CD4-positive, CD25-positive, alpha-beta regulatory T cell (primary cell): ENCODE data around the gene BCAT1. TPM values are rescaled to one million over a fixed set of nuclear protein-coding genes. Genes with fewer than 3 reads are reported as not detected.

ENCODE experiments used
- ATAC-seq, 2 donors: fragments of 150-1000 bp; cut with Tn5 transposase; one replicate each; pipeline ENCODE4 v1.10.0; 2021; ENCODE audit warnings: low read depth in 2 of 2, moderate number of reproducible peaks in 2 of 2, moderate library complexity in 1 of 2
- DNase-seq, 3 donors: peaks; one replicate each; pipeline versions ENCODE4 v3.0.0 to v3.0.0-alpha.2; 2012 to 2022; ENCODE audit warnings: mixed read lengths in 1 of 3
- H3K27ac ChIP-seq: one replicate; pipeline ENCODE4 v1.7.0; 2013; ENCODE audit warnings: mild to moderate bottlenecking, low read length; ENCODE audit not compliant: insufficient read depth, poor library complexity, severe bottlenecking
- H3K27me3 ChIP-seq: one replicate; pipeline ENCODE4 v1.7.0; 2013; ENCODE audit warnings: low read length; ENCODE audit not compliant: control insufficient read depth, insufficient read depth
- H3K36me3 ChIP-seq: one replicate; pipeline ENCODE4 v1.7.0; 2013; ENCODE audit warnings: mild to moderate bottlenecking, low read length, moderate library complexity; ENCODE audit not compliant: control insufficient read depth, insufficient read depth
- H3K4me1 ChIP-seq: 2 replicates; pipeline ENCODE4 v1.7.0; 2013; ENCODE audit warnings: mild to moderate bottlenecking, low read length; ENCODE audit not compliant: insufficient read depth, control insufficient read depth, poor library complexity, severe bottlenecking
- H3K4me3 ChIP-seq: one replicate; pipeline ENCODE4 v1.7.0; 2013; ENCODE audit warnings: low read depth, mild to moderate bottlenecking, low read length, moderate library complexity
- H3K9me3 ChIP-seq, 2 experiments: 1 replicate in 1 of 2; 2 replicates in 1 of 2; pipeline ENCODE4 v1.7.0; 2013; ENCODE audit warnings: low read length in 2 of 2, mild to moderate bottlenecking in 1 of 2, moderate library complexity in 1 of 2; ENCODE audit not compliant: control insufficient read depth in 2 of 2
- H3K27ac Mint-ChIP-seq, 3 donors: one replicate each; pipeline ENCODE4 v1.8.0; 2020 to 2022; ENCODE audit warnings: mild to moderate bottlenecking in 3 of 3, mixed read lengths in 3 of 3, moderate library complexity in 2 of 3
- H3K27me3 Mint-ChIP-seq: one replicate; pipeline ENCODE4 v1.8.0; 2022; ENCODE audit warnings: mild to moderate bottlenecking, mixed read lengths
- H3K36me3 Mint-ChIP-seq: one replicate; pipeline ENCODE4 v1.8.0; 2020; ENCODE audit warnings: mixed read lengths
- H3K4me1 Mint-ChIP-seq, 4 donors: one replicate each; pipeline ENCODE4 v1.8.0; 2020 to 2022; ENCODE audit warnings: mixed read lengths in 4 of 4, mild to moderate bottlenecking in 1 of 4
- H3K4me3 Mint-ChIP-seq, 4 donors: one replicate each; pipeline ENCODE4 v1.8.0; 2020 to 2022; ENCODE audit warnings: mild to moderate bottlenecking in 4 of 4, mixed read lengths in 4 of 4, moderate library complexity in 3 of 4
- H3K9me3 Mint-ChIP-seq, 7 donors: one replicate each; pipeline ENCODE4 v1.8.0; 2020 to 2022; ENCODE audit warnings: mixed read lengths in 7 of 7, mild to moderate bottlenecking in 3 of 7, moderate library complexity in 2 of 7
- polyA plus RNA-seq, 4 donors: library from polyadenylated mRNA; unstranded; fragments of 300-500 nt; fragmentation: Illumina TruSeq; gene quantifications; one replicate each; pipeline ENCODE4 v1.2.3, GENCODE V29; 2021
- total RNA-seq: library from RNA; stranded (reverse); gene quantifications from one replicate; pipeline ENCODE4 v1.2.3, GENCODE V29; 2022

BCAT1 gene
- total and polyA plus RNA-seq, 5 donors from 2014 or later: 0.07 to 3.0 (median 0.75) TPM

DNA sequence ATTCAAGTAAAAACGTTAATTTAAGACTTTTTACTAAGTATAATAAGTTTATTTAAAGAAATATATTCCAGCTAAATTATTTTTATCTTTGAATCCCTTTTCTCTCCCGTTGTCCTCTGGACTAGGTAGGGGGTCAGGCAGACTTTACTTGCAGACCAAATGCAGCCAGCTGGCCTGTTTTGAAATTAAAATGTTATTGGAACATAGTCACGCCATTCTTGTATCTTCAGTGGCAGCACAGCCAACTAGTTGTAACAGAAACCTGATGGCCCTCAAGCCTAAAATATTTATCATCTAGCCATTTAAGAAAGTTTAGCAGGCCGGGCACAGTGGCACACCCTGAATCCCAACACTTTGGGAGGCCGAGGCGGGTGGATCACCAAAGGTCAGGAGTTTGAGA lies 52.7 kb downstream of the BCAT1 start:
- H3K27me3 ChIP-seq: no peaks in the 10 kb centered on the region
- H3K9me3 ChIP-seq: no peaks in the 10 kb centered on the region
- Mint-ChIP-seq H3K27me3 (peaks cover 8% of the 10 kb centered on the region), H3K27ac (no peak overlapping the region), H3K4me3 (no peak overlapping the region), H3K36me3 (no peaks in the 10 kb centered on the region), H3K4me1 (peaks cover 0 to 11% (median 0%) of the 10 kb centered on the region in 4 donors), H3K9me3 (peaks cover 0 to 4% (median 0%) of the 10 kb centered on the region in 7 donors)
- no peaks in the 10 kb centered on the region for H3K4me1 ChIP-seq
- H3K36me3 ChIP-seq: no peaks in the 10 kb centered on the region
- H3K4me3 ChIP-seq: no peak overlapping the region
- DNase-seq: no peak
- no peak for ATAC-seq
- no peak overlapping the region for H3K27ac ChIP-seq

DNA sequence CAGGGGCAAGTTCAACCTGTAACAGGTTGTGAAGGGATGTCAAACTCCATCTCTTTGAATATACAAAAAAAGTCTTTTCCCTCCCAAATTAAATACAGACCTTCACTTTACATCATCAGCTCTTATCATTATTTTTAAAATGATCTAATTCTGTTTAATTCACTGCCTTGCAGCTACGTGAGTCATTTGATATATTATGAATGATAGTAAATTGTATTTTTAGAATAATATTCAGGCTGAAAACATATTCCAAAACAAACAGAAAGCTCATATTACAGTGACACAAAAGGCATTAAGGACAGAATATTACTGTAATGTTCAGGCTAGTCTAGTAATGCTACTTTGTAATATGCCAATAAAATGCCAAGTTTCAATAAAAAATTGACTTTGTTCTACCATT lies 53.3 kb downstream of the BCAT1 start:
- H3K27ac Mint-ChIP-seq: no peak overlapping the region
- H3K4me3 ChIP-seq: no peak overlapping the region
- H3K27ac ChIP-seq: no peak overlapping the region
- no peaks in the 10 kb centered on the region for H3K4me1 ChIP-seq
- peaks cover 0 to 6% (median 0%) of the 10 kb centered on the region in 4 donors for H3K4me1 Mint-ChIP-seq
- no peak overlapping the region for H3K4me3 Mint-ChIP-seq
- no peaks in the 10 kb centered on the region for H3K36me3 Mint-ChIP-seq
- H3K36me3 ChIP-seq: no peaks in the 10 kb centered on the region
- no peaks in the 10 kb centered on the region for H3K27me3 ChIP-seq
- peaks cover 8% of the 10 kb centered on the region for H3K27me3 Mint-ChIP-seq
- peaks cover 0 to 4% (median 0%) of the 10 kb centered on the region in 7 donors for H3K9me3 Mint-ChIP-seq
- no peaks in the 10 kb centered on the region for H3K9me3 ChIP-seq
- ATAC-seq (no peak), DNase-seq (no peak)

DNA sequence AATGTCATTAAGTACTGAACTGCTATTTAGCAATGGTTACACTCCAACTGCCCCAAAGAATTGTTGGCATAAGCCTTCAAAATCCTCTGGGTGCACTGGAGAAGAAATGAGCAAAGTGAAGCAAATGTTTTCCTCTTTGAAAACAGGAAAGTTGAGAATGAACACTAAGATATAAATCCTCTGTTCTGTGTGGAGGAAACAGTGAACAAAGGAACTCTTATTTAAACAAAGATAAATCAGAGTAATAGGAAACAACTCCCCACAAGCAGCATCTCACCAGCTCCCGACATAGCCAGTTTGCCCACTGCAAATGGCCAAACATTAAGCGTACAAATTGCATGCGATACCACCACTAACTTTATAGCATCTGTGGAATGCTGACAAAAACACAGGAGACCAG lies 54.0 kb downstream of the BCAT1 start:
- no peaks in the 10 kb centered on the region for H3K36me3 Mint-ChIP-seq
- peaks cover 12% of the 10 kb centered on the region for H3K27me3 Mint-ChIP-seq
- peaks cover 0 to 4% (median 0%) of the 10 kb centered on the region in 7 donors for H3K9me3 Mint-ChIP-seq
- Histone ChIP-seq H3K36me3 (no peaks in the 10 kb centered on the region), H3K4me1 (no peaks in the 10 kb centered on the region), H3K4me3 (no peak overlapping the region), H3K9me3 (no peaks in the 10 kb centered on the region), H3K27ac (no peak overlapping the region), H3K27me3 (no peaks in the 10 kb centered on the region)
- H3K4me1 Mint-ChIP-seq: peaks cover 0 to 4% (median 0%) of the 10 kb centered on the region in 4 donors
- DNase-seq (no peak), ATAC-seq (no peak)
- H3K4me3 Mint-ChIP-seq: no peak overlapping the region
- no peak overlapping the region for H3K27ac Mint-ChIP-seq

- Histone ChIP-seq H3K9me3 (no peaks in the 10 kb centered on the region), H3K36me3 (no peaks in the 10 kb centered on the region), H3K4me1 (no peaks in the 10 kb centered on the region), H3K27ac (no peak overlapping the region), H3K4me3 (no peak overlapping the region), H3K27me3 (no peaks in the 10 kb centered on the region)
- Mint-ChIP-seq H3K4me1 (no peaks in the 10 kb centered on the region), H3K9me3 (peaks cover 0 to 3% (median 0%) of the 10 kb centered on the region in 7 donors), H3K36me3 (no peaks in the 10 kb centered on the region), H3K27me3 (peaks cover 4% of the 10 kb centered on the region), H3K4me3 (no peak overlapping the region), H3K27ac (no peak overlapping the region)
- no peak for ATAC-seq
- DNase-seq: no peak
These were observed 58.7 kb downstream of the BCAT1 start for GRCh38 chr12:24890048-24890803.

- H3K27ac ChIP-seq: no peak overlapping the region
- H3K4me1 ChIP-seq: no peaks in the 10 kb centered on the region
- H3K9me3 ChIP-seq: no peaks in the 10 kb centered on the region
- no peaks in the 10 kb centered on the region for H3K36me3 ChIP-seq
- Mint-ChIP-seq H3K27ac (no peak overlapping the region), H3K4me3 (no peak overlapping the region), H3K9me3 (peaks cover 0 to 3% (median 0%) of the 10 kb centered on the region in 7 donors), H3K36me3 (no peaks in the 10 kb centered on the region), H3K27me3 (peaks cover 4% of the 10 kb centered on the region), H3K4me1 (no peaks in the 10 kb centered on the region)
- no peaks in the 10 kb centered on the region for H3K27me3 ChIP-seq
- no peak overlapping the region for H3K4me3 ChIP-seq
- no peak for DNase-seq
- ATAC-seq: no peak
These were observed 59.5 kb downstream of the BCAT1 start for GRCh38 chr12:24889411-24889810.

DNA sequence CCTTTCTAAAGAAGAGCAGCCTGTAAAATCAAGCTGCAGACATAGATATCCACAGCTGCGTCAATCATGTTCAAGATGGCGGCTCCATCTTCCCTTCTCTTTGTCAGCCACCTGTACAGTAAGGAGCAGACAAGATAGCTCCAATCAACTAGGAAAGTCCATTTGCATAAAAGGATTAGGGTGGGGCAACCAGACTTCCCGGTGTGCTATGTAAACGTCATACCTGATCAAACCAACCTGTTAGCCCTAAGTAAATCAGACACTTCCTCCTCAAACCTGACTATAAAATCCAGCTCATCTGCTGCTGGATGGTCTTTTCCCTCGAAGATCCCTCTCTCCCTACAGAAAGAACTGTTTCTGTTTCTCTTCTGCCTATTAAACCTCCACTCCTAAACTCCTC lies 60.1 kb downstream of the BCAT1 start:
- no peaks in the 10 kb centered on the region for H3K4me1 ChIP-seq
- Mint-ChIP-seq H3K27ac (no peak overlapping the region), H3K4me1 (no peaks in the 10 kb centered on the region), H3K4me3 (no peak overlapping the region), H3K9me3 (peaks cover 0 to 3% (median 0%) of the 10 kb centered on the region in 7 donors), H3K27me3 (peaks cover 4% of the 10 kb centered on the region), H3K36me3 (no peaks in the 10 kb centered on the region)
- no peaks in the 10 kb centered on the region for H3K36me3 ChIP-seq
- no peaks in the 10 kb centered on the region for H3K9me3 ChIP-seq
- no peak for DNase-seq
- no peak overlapping the region for H3K27ac ChIP-seq
- no peaks in the 10 kb centered on the region for H3K27me3 ChIP-seq
- H3K4me3 ChIP-seq: no peak overlapping the region
- ATAC-seq: no peak

- DNase-seq (no peak), ATAC-seq (no peak)
- H3K27ac ChIP-seq: no peak overlapping the region
- Mint-ChIP-seq H3K9me3 (peaks cover 0 to 3% (median 0%) of the 10 kb centered on the region in 7 donors), H3K4me3 (no peak overlapping the region), H3K27ac (no peak overlapping the region), H3K27me3 (no peaks in the 10 kb centered on the region), H3K4me1 (no peaks in the 10 kb centered on the region), H3K36me3 (no peaks in the 10 kb centered on the region)
- H3K9me3 ChIP-seq: no peaks in the 10 kb centered on the region
- no peaks in the 10 kb centered on the region for H3K36me3 ChIP-seq
- no peak overlapping the region for H3K4me3 ChIP-seq
- H3K4me1 ChIP-seq: no peaks in the 10 kb centered on the region
- no peaks in the 10 kb centered on the region for H3K27me3 ChIP-seq
These were observed 64.0 kb downstream of the BCAT1 start for GRCh38 chr12:24884911-24885310.

DNA sequence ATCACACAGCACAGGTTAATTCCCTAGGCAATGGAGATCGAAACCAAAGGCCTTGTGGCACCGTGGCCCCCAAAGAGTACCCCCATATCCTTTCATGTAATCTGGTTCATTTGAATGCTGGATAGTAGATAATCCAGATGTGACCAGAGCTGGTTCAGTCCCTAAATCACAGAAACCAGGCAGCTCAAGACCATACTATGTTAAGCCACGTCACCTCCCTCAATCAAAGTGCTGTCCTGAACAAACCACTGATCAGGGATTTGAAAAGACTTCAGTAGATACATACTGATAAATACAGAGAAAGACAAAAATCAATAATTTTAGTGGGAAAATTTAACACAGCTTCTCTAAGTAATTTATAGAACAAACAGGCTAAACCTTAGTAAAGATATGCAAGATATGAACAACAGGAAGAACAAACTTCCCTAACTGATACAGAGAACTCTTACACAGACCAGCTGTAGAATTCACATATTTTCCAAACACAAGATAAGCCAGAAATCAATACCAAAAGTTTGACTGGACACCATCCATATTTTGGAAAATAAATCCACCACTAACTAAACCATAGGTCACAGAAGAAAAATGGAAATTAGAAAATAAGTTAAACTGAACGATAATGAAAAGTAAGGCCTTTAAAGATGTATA lies 67.1 kb downstream of the BCAT1 start:
- Mint-ChIP-seq H3K9me3 (no peaks in the 10 kb centered on the region), H3K36me3 (no peaks in the 10 kb centered on the region), H3K4me1 (no peaks in the 10 kb centered on the region), H3K27me3 (no peaks in the 10 kb centered on the region), H3K27ac (no peak overlapping the region), H3K4me3 (no peak overlapping the region)
- Histone ChIP-seq H3K36me3 (no peaks in the 10 kb centered on the region), H3K27ac (no peak overlapping the region), H3K9me3 (no peaks in the 10 kb centered on the region), H3K4me3 (no peak overlapping the region), H3K27me3 (no peaks in the 10 kb centered on the region), H3K4me1 (no peaks in the 10 kb centered on the region)
- DNase-seq (no peak), ATAC-seq (no peak)
